22Rv1 (cell line): ENCODE results near the gene PIGQ.

ENCODE experiments used
- H3K27ac ChIP-seq: fragments of 450-650 bp; 2 replicates; pipeline ENCODE4 v1.5.1; 2017
- CTCF ChIP-seq: fragments of 450-650 bp; IDR thresholded peaks from 2 replicates; pipeline ENCODE4 v1.5.1; 2017; ENCODE audit warnings: mild to moderate bottlenecking
- ZFX ChIP-seq: fragments of 450-650 bp; IDR thresholded peaks from 2 replicates; pipeline ENCODE4 v1.6.1; 2017; ENCODE audit warnings: antibody characterized with exemption, borderline replicate concordance

The PIGQ gene

GRCh38 chr16:561957-562938 is 7.5 kb upstream of the PIGQ start:
- no peak for TF ChIP-seq CTCF
- no peak for TF ChIP-seq ZFX
- H3K27ac ChIP-seq, result no peak overlapping the region

- H3K27ac ChIP-seq, result no peak overlapping the region
- no peak for TF ChIP-seq CTCF
- TF ChIP-seq ZFX, result no peak
These were observed 6.6 kb upstream of the PIGQ start for GRCh38 chr16:563072-563644.

DNA sequence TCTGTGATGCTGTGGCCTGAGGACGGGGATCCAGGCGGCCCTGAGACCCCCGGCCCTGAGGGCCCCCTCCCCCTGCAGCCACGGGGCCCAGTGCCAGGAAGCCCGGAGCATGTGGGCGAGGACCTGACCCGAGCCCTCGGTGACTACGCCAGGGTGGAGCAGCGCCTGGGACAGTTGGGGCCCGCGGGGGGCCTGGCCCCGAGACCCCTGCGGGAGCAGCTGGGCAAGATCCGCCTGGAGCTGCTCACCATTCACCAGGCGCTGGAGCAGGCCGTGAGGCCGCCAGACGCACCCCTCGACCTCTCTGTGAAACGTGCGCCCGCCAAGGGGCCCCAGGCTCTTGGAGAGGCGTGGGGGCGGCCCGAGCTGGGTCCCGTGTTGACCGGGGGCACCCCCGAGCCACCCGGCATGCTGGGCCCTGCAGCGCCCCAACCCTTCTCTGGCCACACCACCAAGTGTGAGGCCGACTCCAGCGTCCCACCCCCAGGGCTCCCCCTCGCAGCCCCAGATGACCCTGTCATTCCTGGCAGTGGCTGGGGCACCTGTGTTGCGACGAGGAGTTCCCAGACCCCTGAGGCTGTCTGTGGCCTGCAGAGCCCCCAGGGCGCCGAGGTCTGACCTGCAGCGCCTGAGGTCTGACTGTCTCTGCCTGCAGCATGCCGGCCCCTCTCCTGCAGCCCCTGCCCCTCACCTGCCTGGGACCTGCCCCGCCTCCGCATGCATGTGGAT is 4.9 kb upstream of the PIGQ start:
- H3K27ac ChIP-seq, result no peak overlapping the region
- TF ChIP-seq CTCF, result no peak
- TF ChIP-seq ZFX, result no peak

DNA sequence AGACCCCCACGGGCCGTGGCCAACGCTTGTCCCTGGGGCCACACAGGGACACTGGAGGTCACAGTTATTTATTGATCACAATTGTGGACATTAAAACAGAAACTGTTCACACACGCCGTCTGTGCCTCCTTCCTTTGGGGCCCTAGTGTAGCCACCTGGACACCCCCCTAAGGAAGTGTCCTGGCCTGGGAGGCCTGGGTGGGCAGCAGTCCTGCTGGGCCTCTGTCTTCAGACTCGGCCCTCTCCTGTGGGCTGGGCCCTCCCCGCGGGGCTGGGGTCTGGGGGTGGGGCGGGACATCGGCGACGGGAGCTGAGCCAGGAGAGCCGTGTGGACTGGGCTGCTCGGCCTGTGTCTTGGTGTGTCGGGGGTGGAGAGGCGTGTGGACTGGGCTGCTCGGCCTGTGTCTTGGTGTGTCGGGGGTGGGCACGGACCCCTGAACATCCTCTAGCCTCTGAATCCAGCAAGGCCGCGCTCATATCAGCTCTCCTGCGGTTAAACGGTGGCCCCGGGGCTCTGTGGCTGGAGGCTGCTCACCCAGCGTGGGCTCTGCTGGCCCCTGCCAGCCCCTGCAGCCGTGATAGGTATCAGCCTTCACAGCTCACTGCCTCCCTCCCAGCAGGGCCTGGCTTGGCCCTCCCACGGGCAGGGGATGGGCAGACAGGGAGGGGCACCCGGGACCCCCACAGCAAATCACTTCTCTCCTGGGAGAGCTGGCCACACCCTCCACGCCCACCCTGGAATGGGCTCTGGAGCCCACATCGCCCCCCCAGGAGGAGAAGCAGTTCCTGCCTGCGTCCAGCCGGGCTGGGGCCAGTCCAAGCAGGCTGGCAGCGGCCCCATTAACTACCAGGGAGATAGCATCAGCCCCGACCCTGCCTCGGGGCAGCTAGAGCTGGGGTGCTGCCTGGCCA is 4.1 kb upstream of the PIGQ start:
- H3K27ac ChIP-seq, result no peak overlapping the region

DNA sequence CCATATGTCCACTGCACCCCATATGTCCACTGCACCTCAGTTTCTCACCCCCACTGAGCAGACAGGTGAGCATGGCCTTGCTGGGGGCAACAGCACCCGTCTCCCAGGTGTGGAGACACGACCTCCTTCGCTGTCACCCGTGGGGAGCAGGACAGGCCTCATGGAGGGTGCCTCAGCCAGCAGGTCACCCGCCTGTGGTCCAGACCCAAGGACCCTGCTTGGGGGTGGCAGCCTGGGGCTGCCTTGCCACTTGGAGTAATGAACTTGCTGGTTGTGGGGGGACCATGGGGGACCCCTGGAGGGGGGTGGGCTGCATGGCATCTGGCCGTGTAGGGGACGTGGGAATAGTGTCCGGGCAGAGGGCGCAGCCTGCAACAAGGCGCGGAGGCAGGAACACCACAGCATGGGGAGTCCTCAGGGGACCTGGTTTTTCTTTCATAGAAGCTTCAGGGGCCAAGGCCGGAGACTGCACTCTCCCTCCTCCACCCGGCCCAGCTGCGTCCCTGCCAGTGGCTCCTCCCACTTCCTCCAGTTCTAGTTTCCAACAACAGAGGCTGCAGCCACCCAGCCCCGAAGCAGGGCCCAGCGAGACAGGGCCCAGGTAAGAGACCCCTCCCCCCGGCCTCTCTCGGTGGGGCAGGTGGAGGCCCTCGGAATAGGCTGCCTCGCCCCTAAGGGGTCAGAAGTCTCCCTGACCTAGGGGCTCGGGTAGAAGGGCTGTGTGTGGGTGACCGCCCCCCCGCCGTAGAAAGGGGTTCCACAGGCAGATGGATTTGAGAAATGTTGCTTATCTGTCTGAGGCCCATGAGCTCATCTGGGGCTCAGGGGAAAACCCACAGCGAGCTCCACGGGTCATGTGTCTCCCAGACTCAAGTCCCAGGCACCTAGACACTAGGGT is 3.0 kb upstream of the PIGQ start, which contains the start of gene NHLRC4:
NHLRC4 (plus strand) TSS at position 531 of the 898 bp plus-strand sequence. CDS start 1,043 bp downstream, outside the sequence.
- TF ChIP-seq CTCF (no peak), ZFX (no peak)
- H3K27ac ChIP-seq, result peak within 1 kb of the TSS; percentile 70

More for the DNA sequence above, 4.1 kb upstream of the PIGQ start:
- TF ChIP-seq CTCF (no peak), ZFX (no peak)
